HEK293 (cell line): ENCODE measurements around the gene SYS1.

Source experiments
- BCL11A ChIP-seq: fragments of 450-650 bp; formaldehyde crosslinking; IDR thresholded peaks from 2 replicates; pipeline ENCODE4 v1.5.1; 2016; ENCODE audit warnings: low read depth, missing biosample characterization, missing genetic modification characterization
- CTCF ChIP-seq: fragments of 450-650 bp; formaldehyde crosslinking; IDR thresholded peaks from 2 replicates; pipeline ENCODE4 v1.5.1; 2016; ENCODE audit warnings: missing biosample characterization, missing genetic modification characterization
- GLIS1 ChIP-seq: fragments of 450-650 bp; formaldehyde crosslinking; IDR thresholded peaks from 2 replicates; pipeline ENCODE4 v1.5.1; 2016; ENCODE audit warnings: missing biosample characterization, missing genetic modification characterization
- INSM2 ChIP-seq: fragments of 450-650 bp; formaldehyde crosslinking; IDR thresholded peaks from 2 replicates; pipeline ENCODE4 v1.5.1; 2016; ENCODE audit warnings: missing biosample characterization, missing genetic modification characterization
- REST ChIP-seq: fragments of 450-650 bp; formaldehyde crosslinking; IDR thresholded peaks from 2 replicates; pipeline ENCODE4 v1.5.1; 2016; ENCODE audit warnings: missing biosample characterization, missing genetic modification characterization
- SCRT1 ChIP-seq: fragments of 450-650 bp; formaldehyde crosslinking; IDR thresholded peaks from 2 replicates; pipeline ENCODE4 v1.5.1; 2016; ENCODE audit warnings: missing biosample characterization, missing genetic modification characterization, borderline replicate concordance
- SETDB1 ChIP-seq: IDR thresholded peaks from one replicate; pipeline ENCODE4 v1.6.1; 2017; ENCODE audit warnings: mild to moderate bottlenecking, low read length, moderate library complexity, mixed read lengths; ENCODE audit not compliant: insufficient read length
- YY2 ChIP-seq: fragments of 450-650 bp; formaldehyde crosslinking; IDR thresholded peaks from 2 replicates; pipeline ENCODE4 v1.5.1; 2016; ENCODE audit warnings: missing biosample characterization, missing genetic modification characterization
- ZBTB1 ChIP-seq: fragments of 450-650 bp; formaldehyde crosslinking; IDR thresholded peaks from 2 replicates; pipeline ENCODE4 v1.5.1; 2016; ENCODE audit warnings: missing biosample characterization, missing genetic modification characterization
- ZBTB20 ChIP-seq: fragments of 450-650 bp; formaldehyde crosslinking; IDR thresholded peaks from 2 replicates; pipeline ENCODE4 v1.5.1; 2016; ENCODE audit warnings: missing biosample characterization, missing genetic modification characterization
- ZFP37 ChIP-seq: fragments of 450-650 bp; formaldehyde crosslinking; IDR thresholded peaks from 2 replicates; pipeline ENCODE4 v1.5.1; 2016; ENCODE audit warnings: missing biosample characterization, missing genetic modification characterization
- ZFP69B ChIP-seq: fragments of 450-650 bp; formaldehyde crosslinking; IDR thresholded peaks from 2 replicates; pipeline ENCODE4 v1.5.1; 2016; ENCODE audit warnings: missing biosample characterization, missing genetic modification characterization
- ZNF114 ChIP-seq: fragments of 450-650 bp; formaldehyde crosslinking; IDR thresholded peaks from 2 replicates; pipeline ENCODE4 v1.5.0; 2017; ENCODE audit warnings: missing biosample characterization, missing genetic modification characterization
- ZNF155 ChIP-seq: fragments of 450-650 bp; formaldehyde crosslinking; IDR thresholded peaks from 2 replicates; pipeline ENCODE4 v1.5.1; 2016; ENCODE audit warnings: missing biosample characterization, missing genetic modification characterization
- ZNF169 ChIP-seq: fragments of 450-650 bp; formaldehyde crosslinking; IDR thresholded peaks from 2 replicates; pipeline ENCODE4 v1.5.1; 2016; ENCODE audit warnings: missing biosample characterization, missing genetic modification characterization
- ZNF174 ChIP-seq: fragments of 450-650 bp; formaldehyde crosslinking; IDR thresholded peaks from 2 replicates; pipeline ENCODE4 v1.5.0; 2017; ENCODE audit warnings: missing biosample characterization, mild to moderate bottlenecking, missing genetic modification characterization
- ZNF26 ChIP-seq: fragments of 450-650 bp; formaldehyde crosslinking; IDR thresholded peaks from 2 replicates; pipeline ENCODE4 v1.5.1; 2016; ENCODE audit warnings: missing biosample characterization, missing genetic modification characterization
- ZNF354C ChIP-seq: fragments of 450-650 bp; formaldehyde crosslinking; IDR thresholded peaks from 2 replicates; pipeline ENCODE4 v1.5.1; 2016; ENCODE audit warnings: missing biosample characterization, missing genetic modification characterization, low read depth, borderline replicate concordance
- ZNF366 ChIP-seq: fragments of 450-650 bp; formaldehyde crosslinking; conservative IDR thresholded peaks from 2 replicates; pipeline ENCODE4 v1.5.1; 2016; ENCODE audit warnings: missing biosample characterization, missing genetic modification characterization
- ZNF423 ChIP-seq: fragments of 450-650 bp; formaldehyde crosslinking; IDR thresholded peaks from 2 replicates; pipeline ENCODE4 v1.5.1; 2016; ENCODE audit warnings: missing biosample characterization, missing genetic modification characterization
- ZNF501 ChIP-seq: fragments of 450-650 bp; formaldehyde crosslinking; IDR thresholded peaks from 2 replicates; pipeline ENCODE4 v1.5.1; 2016; ENCODE audit warnings: missing biosample characterization, missing genetic modification characterization
- ZNF600 ChIP-seq: fragments of 450-650 bp; formaldehyde crosslinking; IDR thresholded peaks from 2 replicates; pipeline ENCODE4 v1.5.1; 2016; ENCODE audit warnings: missing biosample characterization, missing genetic modification characterization
- ZNF621 ChIP-seq: fragments of 450-650 bp; formaldehyde crosslinking; IDR thresholded peaks from 2 replicates; pipeline ENCODE4 v1.5.1; 2017; ENCODE audit warnings: missing biosample characterization, missing genetic modification characterization
- ZNF623 ChIP-seq: fragments of 450-650 bp; formaldehyde crosslinking; IDR thresholded peaks from 2 replicates; pipeline ENCODE4 v1.5.1; 2016; ENCODE audit warnings: missing biosample characterization, missing genetic modification characterization
- ZNF639 ChIP-seq: fragments of 450-650 bp; formaldehyde crosslinking; IDR thresholded peaks from 2 replicates; pipeline ENCODE4 v1.5.1; 2016; ENCODE audit warnings: missing biosample characterization, missing genetic modification characterization
- ZNF658 ChIP-seq: fragments of 450-650 bp; formaldehyde crosslinking; IDR thresholded peaks from 2 replicates; pipeline ENCODE4; 2016; ENCODE audit warnings: missing biosample characterization, missing genetic modification characterization
- ZNF76 ChIP-seq: fragments of 450-650 bp; formaldehyde crosslinking; IDR thresholded peaks from 2 replicates; pipeline ENCODE4; 2016; ENCODE audit warnings: low read depth, missing biosample characterization, missing genetic modification characterization, borderline replicate concordance
- ZNF768 ChIP-seq: fragments of 450-650 bp; formaldehyde crosslinking; IDR thresholded peaks from 2 replicates; pipeline ENCODE4 v1.5.1; 2018; ENCODE audit warnings: missing biosample characterization, mild to moderate bottlenecking, missing genetic modification characterization
- ZNF837 ChIP-seq: fragments of 450-650 bp; formaldehyde crosslinking; IDR thresholded peaks from 2 replicates; pipeline ENCODE4 v1.5.1; 2016; ENCODE audit warnings: missing biosample characterization, missing genetic modification characterization
- ZSCAN16 ChIP-seq: fragments of 450-650 bp; formaldehyde crosslinking; IDR thresholded peaks from 2 replicates; pipeline ENCODE4 v1.5.1; 2016; ENCODE audit warnings: missing biosample characterization, missing genetic modification characterization

The SYS1 gene

GRCh38 chr20:45341939-45342854, 20.8 kb upstream of the SYS1 start (continued):
- TF ChIP-seq ZNF155 (tag by site-specific recombination) (no peak), ZNF169 (tag by site-specific recombination) (no peak), ZNF76 (peak; percentile 71; the same call in 1 of the 2 replicates), ZNF354C (tag by site-specific recombination) (no peak), CTCF (tag by site-specific recombination) (no peak), YY2 (tag by site-specific recombination) (no peak), SCRT1 (tag by site-specific recombination) (no peak), INSM2 (tag by site-specific recombination) (no peak), ZBTB1 (no peak), ZFP37 (tag by site-specific recombination) (no peak), ZNF423 (tag by site-specific recombination) (no peak), REST (tag by site-specific recombination) (no peak), ZNF639 (tag by site-specific recombination) (0 out of 2 replicates have a peak, but pooled peaks have one; percentile 29), ZNF768 (tag by site-specific recombination) (no peak), GLIS1 (peak; percentile 96), ZNF26 (no peak), ZFP69B (tag by site-specific recombination) (no peak), ZNF623 (tag by site-specific recombination) (no peak), ZNF114 (no peak), ZNF621 (tag by site-specific recombination) (no peak), ZNF600 (peak; percentile 95), ZSCAN16 (peak; percentile 61; the same call in 1 of the 2 replicates), ZNF658 (tag by site-specific recombination) (no peak), ZNF501 (tag by site-specific recombination) (no peak), BCL11A (0 out of 2 replicates have a peak, but pooled peaks have one; percentile 13), ZNF174 (tag by site-specific recombination) (no peak), ZBTB20 (tag by site-specific recombination) (no peak; the same call in 1 of the 2 replicates), SETDB1 (no peak), ZNF366 (tag by site-specific recombination) (0 out of 2 replicates have a peak, but pooled peaks have one; percentile 14), ZNF837 (tag by site-specific recombination) (no peak)
